PC-3 (cell line): Measurements from ENCODE around the gene ETV2. TPM values are rescaled to one million over a fixed set of nuclear protein-coding genes. Genes with fewer than 3 reads are reported as not detected.

Experiments
- ATAC-seq: fragments of 200-7000 bp; cut with Tn5 transposase; 2 replicates; pipeline ENCODE4 v1.9.1; 2020; ENCODE audit warnings: mild to moderate bottlenecking, moderate library complexity
- BruUV-seq: library from RNA; stranded (reverse); fragments of 400-500 nt; replicated peaks from 2 replicates; lab custom pipeline; 2021; lab: Mats Ljungman, UMichigan
- CTCF ChIA-PET: fragments of 300-600 bp; sonication (Branson Sonifier 250); formaldehyde crosslinking; loops from one replicate; lab custom pipeline; 2022; ENCODE audit warnings: antibody characterized with exemption; lab: Charles Lee
- POLR2A ChIA-PET: fragments of 300-600 bp; sonication (Branson Sonifier 250); formaldehyde crosslinking; loops from one replicate; lab custom pipeline; 2022; ENCODE audit warnings: antibody characterized with exemption; ENCODE audit not compliant: unreplicated experiment; lab: Charles Lee
- DNase-seq: peaks from one replicate; pipeline ENCODE4 v3.0.0-alpha.2; 2015
- H2AFZ ChIP-seq: fragments of 300-600 bp; sonication (generic); 2 replicates; pipeline ENCODE4 v1.6.0; 2016; ENCODE audit warnings: antibody characterized with exemption, low read length
- H3F3A ChIP-seq: fragments of 300-600 bp; sonication (generic); one replicate; pipeline ENCODE4 v1.6.0; 2017; ENCODE audit warnings: antibody characterized with exemption, low read length, control low read depth, mild to moderate bottlenecking; ENCODE audit not compliant: unreplicated experiment
- H3K27ac ChIP-seq: fragments of 300-600 bp; sonication (generic); 2 replicates; pipeline ENCODE4 v1.5.1; 2016; ENCODE audit warnings: mild to moderate bottlenecking, low read length
- H3K27me3 ChIP-seq: fragments of 300-600 bp; sonication (generic); 2 replicates; pipeline ENCODE4 v1.6.1; 2016; ENCODE audit warnings: low read length, mixed read lengths
- H3K36me3 ChIP-seq: fragments of 300-600 bp; sonication (generic); 2 replicates; pipeline ENCODE4 v1.6.1; 2016; ENCODE audit warnings: low read depth, mixed run types, low read length, mixed read lengths
- H3K4me1 ChIP-seq: fragments of 300-600 bp; sonication (generic); 2 replicates; pipeline ENCODE4 v1.5.1; 2016; ENCODE audit warnings: low read length; ENCODE audit not compliant: insufficient read depth
- H3K4me2 ChIP-seq: fragments of 300-600 bp; sonication (generic); 2 replicates; pipeline ENCODE4 v1.6.0; 2016; ENCODE audit warnings: low read length
- H3K4me3 ChIP-seq: fragments of 300-600 bp; sonication (generic); 2 replicates; pipeline ENCODE4 v1.5.1; 2016; ENCODE audit warnings: mild to moderate bottlenecking, low read length, mixed read lengths
- H3K79me2 ChIP-seq: fragments of 300-600 bp; sonication (generic); 2 replicates; pipeline ENCODE4 v1.6.1; 2017; ENCODE audit warnings: low read length, mixed read lengths
- H3K9ac ChIP-seq: fragments of 300-600 bp; sonication (generic); 2 replicates; pipeline ENCODE4 v1.6.0; 2016; ENCODE audit warnings: mild to moderate bottlenecking, low read length
- H3K9me2 ChIP-seq: fragments of 300-600 bp; sonication (generic); replicated peaks from 2 replicates; pipeline ENCODE4 v1.6.1; 2016; ENCODE audit warnings: mixed run types, low read length, mixed read lengths
- H3K9me3 ChIP-seq: fragments of 300-600 bp; sonication (generic); 2 replicates; pipeline ENCODE4 v1.6.1; 2016; ENCODE audit warnings: low read length, mixed read lengths
- H4K20me1 ChIP-seq: fragments of 300-600 bp; sonication (generic); 2 replicates; pipeline ENCODE4 v1.6.1; 2016; ENCODE audit warnings: low read length, mixed read lengths
- CTCF ChIP-seq: fragments of 300-600 bp; sonication (generic); conservative IDR thresholded peaks from 2 replicates; pipeline ENCODE4 v1.5.1; 2017; ENCODE audit warnings: antibody characterized with exemption, low read depth, mild to moderate bottlenecking, low read length
- EZH2 ChIP-seq: fragments of 300-600 bp; sonication (generic); IDR thresholded peaks from one replicate; pipeline ENCODE4 v1.6.1; 2017; ENCODE audit warnings: antibody characterized with exemption, mild to moderate bottlenecking, low read length; ENCODE audit not compliant: unreplicated experiment
- EZH2phosphoT487 ChIP-seq: fragments of 300-600 bp; sonication (generic); IDR thresholded peaks from 2 replicates; pipeline ENCODE4 v1.6.1; 2018; ENCODE audit warnings: mild to moderate bottlenecking, antibody characterized with exemption, low read length, borderline replicate concordance
- intact Hi-C: fragments of 100-400 bp; cut with micrococcal nuclease; formaldehyde crosslinking; loops from 2 replicates; pipeline ENCODE4 v1.9.0; 2023
- total RNA-seq: library from RNA; depleted of rRNA; stranded (reverse); fragments of >200 nt; gene quantifications from 2 replicates; pipeline ENCODE4 v1.2.3, GENCODE V29; 2014

Gene ETV2
- total RNA-seq, 1 experiment from 2014 or later: 0.36 TPM

- POLR2A ChIA-PET: interaction anchor here (0.6 kb wide), 1 partner anchor 18 kb away, joined by 4 read pairs; no protein-coding TSS in a partner anchor
- no peak for TF ChIP-seq CTCF
- TF ChIP-seq EZH2phosphoT487: no peak
- TF ChIP-seq EZH2: no peak
- no peaks in the 10 kb centered on the region for H3K9me3 ChIP-seq
- H3K4me3 ChIP-seq: peak overlapping the region; percentile 74
- no peaks in the 10 kb centered on the region for H3K36me3 ChIP-seq
- ATAC-seq (peak; percentile 81), DNase-seq (peak; percentile 91)
- CTCF ChIA-PET: interaction anchor here (0.5 kb wide), 1 partner anchor 58 kb away, joined by 3 read pairs; no protein-coding TSS in a partner anchor
- no peak overlapping the region; the same call in 1 of the 2 replicates for H3K27ac ChIP-seq
- H3K9me2 ChIP-seq: no peaks in the 10 kb centered on the region
- H3K4me2 ChIP-seq: peak overlapping the region; percentile 98
- H3K79me2 ChIP-seq: peaks cover 13% of the 10 kb centered on the region
- intact Hi-C loops: loop anchor here (5.0 kb wide), 1 partner anchor 132 kb away; the partner anchor contains the start of gene DMKN
- peak overlapping the region; percentile 66; the same call in 1 of the 2 replicates for H3K9ac ChIP-seq
- H3K27me3 ChIP-seq: no peaks in the 10 kb centered on the region
- H2AFZ ChIP-seq: peak overlapping the region; percentile 98
- H3F3A ChIP-seq: no peaks in the 10 kb centered on the region
- no peaks in the 10 kb centered on the region for H4K20me1 ChIP-seq
- no TSS peak for BruUV-seq
- peaks cover 11% of the 10 kb centered on the region; the same call in 1 of the 2 replicates for H3K4me1 ChIP-seq
These were observed 2.9 kb downstream of the ETV2 start for GRCh38 chr19:35644206-35644986.

DNA sequence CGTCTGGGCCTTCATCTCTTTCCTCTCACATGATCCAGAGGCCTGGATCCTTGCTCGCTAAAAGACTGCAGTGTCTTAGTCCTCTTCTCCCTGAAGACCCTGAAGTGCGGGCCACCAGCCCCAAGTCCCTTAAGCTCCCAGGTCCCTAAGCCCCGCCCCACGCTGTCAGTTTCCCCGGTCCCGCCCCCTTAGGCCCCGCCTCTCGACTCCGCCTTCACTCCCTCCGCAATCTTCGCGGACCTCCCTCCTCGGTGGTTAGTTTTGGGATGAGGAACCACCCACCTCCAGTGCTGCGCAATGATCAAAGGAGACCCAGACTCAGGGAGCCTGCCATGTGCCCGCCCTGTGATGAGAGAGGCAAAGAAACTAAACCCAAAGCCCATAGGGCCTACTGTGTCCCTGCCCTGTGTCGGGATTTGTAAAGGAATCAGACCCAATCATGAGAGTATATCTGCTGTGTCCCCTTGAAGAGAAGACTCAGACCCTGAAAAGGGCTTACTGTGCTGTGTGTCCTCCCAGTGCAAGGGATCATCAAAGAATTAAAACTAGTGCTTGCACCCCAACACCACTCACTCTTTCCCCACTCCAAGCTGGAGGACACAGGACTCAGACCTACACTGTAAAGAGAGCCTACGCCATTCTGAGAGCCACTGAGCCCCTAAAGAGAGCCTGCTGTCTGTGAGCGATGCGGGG lies 3.6 kb downstream of the ETV2 start:
- H4K20me1 ChIP-seq: no peaks in the 10 kb centered on the region
- H3K4me2 ChIP-seq: peak overlapping the region; percentile 98
- H3K4me1 ChIP-seq: peaks cover 11% of the 10 kb centered on the region; the same call in 1 of the 2 replicates
- peak overlapping the region; percentile 98 for H2AFZ ChIP-seq
- H3K9me3 ChIP-seq: no peaks in the 10 kb centered on the region
- no peaks in the 10 kb centered on the region for H3F3A ChIP-seq
- ChIA-PET POLR2A (interaction anchor here (0.5 to 0.6 kb wide), 2 partner anchors 17 to 26 kb away, joined by 4 read pairs; no protein-coding TSS in a partner anchor), CTCF (interaction anchor here (0.5 kb wide), 1 partner anchor 57 kb away, joined by 3 read pairs; no protein-coding TSS in a partner anchor)
- DNase-seq (peak; percentile 56), ATAC-seq (peak; percentile 23)
- H3K79me2 ChIP-seq: peaks cover 20% of the 10 kb centered on the region
- H3K27me3 ChIP-seq: no peaks in the 10 kb centered on the region
- H3K36me3 ChIP-seq: no peaks in the 10 kb centered on the region
- intact Hi-C loops: loop anchor here (5.0 kb wide), 1 partner anchor 133 kb away; the partner anchor contains the start of gene DMKN
- no peak for TF ChIP-seq CTCF
- no peak for TF ChIP-seq EZH2phosphoT487
- no peak for TF ChIP-seq EZH2
- BruUV-seq: no TSS peak
- peak overlapping the region; percentile 74 for H3K4me3 ChIP-seq
- H3K9me2 ChIP-seq: no peaks in the 10 kb centered on the region
- no peak overlapping the region for H3K9ac ChIP-seq
- no peak overlapping the region for H3K27ac ChIP-seq
